NCI-H524 (cell line): ENCODE results near the gene SERP1.
"Not testable (repeated sequence)": the region's sequence is repeated elsewhere in the genome, so short reads cannot be mapped to it uniquely, and the experiment has no call there.

Source experiments
- DNase-seq, 2 experiments: peaks; one replicate each; lab custom pipeline; 2025; lab: John Stamatoyannopoulos, UW

SERP1 gene

DNA sequence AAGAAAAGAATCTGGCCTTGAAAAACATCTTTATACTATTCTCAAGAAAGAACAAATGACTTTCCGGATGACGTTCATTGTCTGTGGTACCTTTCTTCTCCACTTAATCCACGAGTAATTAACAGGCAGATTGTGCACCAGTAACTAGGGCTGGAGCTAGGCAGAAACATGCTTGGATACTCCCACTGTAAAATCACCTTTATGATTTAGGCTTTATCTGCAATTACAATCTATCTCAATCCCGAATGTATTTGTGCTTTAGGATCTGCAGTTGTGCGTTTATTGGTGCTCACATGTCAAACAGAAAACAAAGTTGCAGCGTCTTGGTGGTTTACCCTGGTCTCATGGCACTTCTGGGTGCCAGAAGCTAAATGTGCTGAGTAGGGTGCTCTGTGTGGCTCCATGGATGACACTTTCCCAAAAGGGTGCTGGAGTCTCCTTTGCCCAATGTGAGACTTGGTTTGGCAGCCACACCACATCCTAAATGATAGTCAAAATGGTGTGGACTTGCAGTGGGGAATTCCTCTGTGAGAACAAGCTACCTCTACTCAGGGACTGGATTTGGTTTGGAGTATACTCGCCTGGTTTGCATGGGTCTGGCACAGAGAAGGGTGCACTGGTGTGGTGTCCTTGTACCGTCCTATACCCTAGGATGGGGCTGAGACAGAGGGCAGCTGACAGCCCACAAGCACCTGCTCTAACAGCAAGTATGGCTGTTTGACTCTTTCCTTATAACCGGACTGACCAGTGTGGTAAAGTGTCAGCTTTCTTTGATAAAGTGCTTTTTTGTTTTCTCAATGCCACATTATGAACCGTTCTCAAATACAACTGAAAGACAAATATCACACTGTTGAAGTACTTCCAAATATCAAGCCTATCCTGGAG is 7.7 kb downstream of the SERP1 start:
- no peak for DNase-seq

DNA sequence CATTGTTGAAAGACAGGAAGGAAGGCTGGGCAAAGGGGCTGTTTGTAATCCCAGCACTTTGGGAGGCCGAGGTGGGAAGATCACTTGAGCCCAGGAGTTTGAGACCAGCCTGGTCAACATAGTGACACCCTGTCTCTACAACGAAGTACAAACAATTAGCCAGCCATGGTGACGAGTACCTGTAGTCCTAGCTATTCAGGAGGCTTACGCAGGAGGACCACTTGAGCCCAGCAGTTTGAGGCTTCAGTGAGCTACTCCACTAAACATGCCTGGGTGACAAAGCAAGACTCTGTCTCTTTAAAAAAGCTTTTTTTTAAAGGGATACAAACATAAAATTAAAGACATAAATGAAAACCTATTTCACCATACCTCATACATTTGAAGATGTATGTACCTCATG is 11.1 kb downstream of the SERP1 start:
- DNase-seq, result no peak

GRCh38 chr3:150531775-150532174 is 14.5 kb downstream of the SERP1 start:
- no peak for DNase-seq

GRCh38 chr3:150528354-150528797 is 17.9 kb downstream of the SERP1 start:
- peak in 1 of 2 experiments; percentile 20 for DNase-seq

DNA sequence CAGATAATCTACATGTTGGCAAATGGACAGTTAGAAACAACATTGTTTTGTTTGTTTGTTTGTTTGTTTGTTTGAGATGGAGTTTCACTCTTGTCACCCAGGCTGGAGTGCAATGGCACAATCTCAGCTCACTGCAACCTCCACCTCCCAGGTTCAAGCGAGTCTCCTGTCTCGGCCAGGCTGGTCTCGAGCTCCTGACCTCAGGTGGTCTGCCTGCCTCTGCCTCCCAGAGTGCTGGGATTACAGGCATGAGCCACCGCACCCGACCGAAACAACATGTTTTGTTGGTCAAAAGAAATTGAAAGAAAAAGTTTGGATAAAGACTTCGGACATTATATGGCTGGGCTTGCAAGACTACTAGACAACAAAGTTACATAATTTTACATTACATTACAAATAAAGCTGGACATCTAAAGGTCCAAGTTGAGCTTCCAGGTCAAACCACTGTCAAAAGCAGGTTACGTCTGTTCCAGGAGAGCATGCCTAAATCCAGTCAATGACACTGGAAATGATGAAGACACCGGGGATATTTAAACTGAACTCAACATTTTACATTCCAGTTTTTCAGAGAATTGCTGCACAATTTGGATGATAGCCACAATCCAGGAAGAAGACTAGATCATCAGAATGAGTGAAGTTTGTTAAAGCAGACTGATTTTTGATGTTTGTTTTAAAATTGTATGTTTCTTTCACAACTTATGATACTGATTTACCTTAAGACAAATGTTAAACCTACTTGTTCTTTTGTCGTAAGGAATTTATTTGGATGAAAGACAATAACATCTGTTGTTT is 18.6 kb downstream of the SERP1 start:
- no peak for DNase-seq

- no peak for DNase-seq
Measured at GRCh38 chr3:150523538-150523937, 22.8 kb downstream of the SERP1 start.

- DNase-seq, result peak; percentile 26 to 60
Measured at GRCh38 chr3:150521463-150521862, 24.8 kb downstream of the SERP1 start.

GRCh38 chr3:150520408-150520807 is 25.9 kb downstream of the SERP1 start:
- peak in 1 of 2 experiments; percentile 38 for DNase-seq

DNA sequence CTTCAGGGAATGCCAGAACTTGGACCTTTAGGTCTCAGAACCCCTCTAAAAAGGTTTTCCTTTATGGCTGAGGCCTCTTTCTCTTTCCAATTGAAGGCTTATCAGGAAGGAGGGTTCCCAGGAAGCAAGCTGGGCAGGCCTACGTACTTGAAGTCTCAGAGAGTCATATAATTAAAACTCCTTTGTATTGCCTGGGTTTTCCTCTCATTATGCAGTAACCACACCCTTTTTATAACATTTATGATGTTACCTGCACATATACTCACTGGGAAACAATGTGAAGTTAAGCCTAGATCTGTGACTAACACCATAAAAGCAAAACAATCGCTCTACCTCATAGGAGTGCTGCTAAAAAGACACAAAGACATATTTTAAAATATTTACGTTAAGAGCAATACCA is 27.3 kb downstream of the SERP1 start:
- no peak for DNase-seq

DNA sequence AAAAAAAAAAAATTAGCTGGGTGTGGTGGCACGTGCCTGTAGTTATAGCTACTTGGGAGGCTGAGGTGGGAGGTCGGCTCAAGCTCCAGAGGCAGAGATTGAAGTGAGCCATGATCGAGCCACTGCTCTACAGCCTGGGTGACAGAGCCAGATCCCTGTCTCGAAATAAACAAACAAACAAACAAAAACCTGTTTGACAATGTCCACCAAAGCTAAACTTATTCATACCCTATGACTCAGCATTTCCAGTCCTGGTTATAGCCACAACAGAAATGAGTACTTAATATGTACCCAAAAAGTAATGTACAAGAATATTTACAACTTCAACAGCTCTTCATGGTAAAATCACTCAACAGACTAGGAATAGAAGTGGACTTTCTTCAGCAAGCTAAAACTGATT is 31.1 kb downstream of the SERP1 start:
- no peak for DNase-seq

DNA sequence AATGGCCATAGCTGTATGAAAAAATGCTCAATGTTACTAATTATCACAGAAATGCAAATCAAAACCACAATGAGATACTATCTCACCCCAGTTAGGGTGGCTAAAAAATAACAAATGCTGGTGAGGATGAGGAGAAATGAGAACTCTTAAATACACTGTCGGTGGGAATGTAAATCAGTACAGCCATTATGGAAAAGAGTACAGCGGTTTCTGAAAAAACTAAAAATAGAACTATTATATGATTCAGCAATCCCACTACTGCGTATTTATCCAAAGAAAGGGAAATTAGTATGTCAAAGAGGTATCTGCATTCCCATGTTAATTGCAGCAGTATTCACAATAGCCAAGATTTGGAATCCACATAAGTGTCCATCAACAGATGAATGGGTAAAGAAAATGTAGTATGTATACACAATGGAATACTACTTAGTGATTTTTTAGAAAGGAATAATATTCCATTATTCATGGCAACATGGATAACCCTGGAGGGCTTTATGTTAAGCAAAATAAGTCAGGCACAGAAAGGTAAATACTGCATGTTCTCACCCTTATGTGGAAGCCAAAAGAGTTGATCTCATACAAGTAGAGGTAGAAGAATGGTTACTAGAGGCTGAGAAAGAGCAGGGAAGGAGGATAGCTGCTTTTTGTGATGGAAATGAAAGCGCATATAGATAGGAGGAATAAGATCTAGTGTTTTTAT is 35.0 kb downstream of the SERP1 start:
- DNase-seq, result no peak

DNA sequence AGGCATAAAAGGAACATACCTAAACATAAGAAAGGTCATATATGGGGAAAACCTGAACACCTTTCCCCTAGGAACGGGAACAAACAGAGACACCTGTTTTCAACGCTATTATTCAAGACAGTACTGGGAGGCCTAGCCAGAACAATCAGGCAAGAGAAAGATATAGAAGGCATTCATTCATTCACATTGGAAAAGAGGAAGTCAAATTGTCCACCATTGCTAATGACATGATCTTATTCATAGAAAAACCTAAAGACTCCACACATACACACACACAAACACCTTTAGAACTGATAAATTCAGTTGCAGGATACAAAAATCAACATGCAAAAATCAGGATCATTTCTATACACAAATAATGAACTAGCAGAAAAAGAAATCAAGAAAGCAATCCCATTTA is 36.5 kb downstream of the SERP1 start:
- no peak for DNase-seq

- no peak for DNase-seq
Measured at GRCh38 chr3:150508401-150508800, 37.9 kb downstream of the SERP1 start.

- DNase-seq, result no peak
Measured at GRCh38 chr3:150504483-150504882, 41.8 kb downstream of the SERP1 start.

- DNase-seq, result no peak
Measured at GRCh38 chr3:150503402-150504099, 42.7 kb downstream of the SERP1 start.

- not testable (repeated sequence) for DNase-seq
Measured at GRCh38 chr3:150500960-150501359, 45.3 kb downstream of the SERP1 start.

- no peak for DNase-seq
Measured at GRCh38 chr3:150497956-150498355, 48.3 kb downstream of the SERP1 start.

- peak; percentile 9 to 68 for DNase-seq
Measured at GRCh38 chr3:150495563-150496168, 50.6 kb downstream of the SERP1 start.

DNA sequence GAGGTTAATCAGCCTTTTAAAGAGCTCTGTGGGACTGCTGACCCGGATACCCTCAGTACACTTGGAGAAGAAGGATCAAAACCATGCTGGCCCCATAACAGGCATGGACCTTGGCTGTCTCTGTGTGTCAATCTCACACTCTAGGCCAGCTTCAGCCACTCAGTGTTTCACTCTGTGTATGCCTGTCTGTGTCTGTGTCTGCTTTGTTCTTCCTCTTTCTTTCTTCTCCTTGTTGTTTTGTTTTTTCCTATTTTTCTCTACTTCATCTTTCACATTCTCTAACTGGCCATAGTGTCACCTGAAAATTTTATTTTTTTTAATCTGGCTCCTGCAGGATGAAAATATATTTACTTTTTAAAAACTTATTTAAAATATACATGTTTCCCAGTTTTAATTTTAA is 51.1 kb downstream of the SERP1 start:
- no peak for DNase-seq

DNA sequence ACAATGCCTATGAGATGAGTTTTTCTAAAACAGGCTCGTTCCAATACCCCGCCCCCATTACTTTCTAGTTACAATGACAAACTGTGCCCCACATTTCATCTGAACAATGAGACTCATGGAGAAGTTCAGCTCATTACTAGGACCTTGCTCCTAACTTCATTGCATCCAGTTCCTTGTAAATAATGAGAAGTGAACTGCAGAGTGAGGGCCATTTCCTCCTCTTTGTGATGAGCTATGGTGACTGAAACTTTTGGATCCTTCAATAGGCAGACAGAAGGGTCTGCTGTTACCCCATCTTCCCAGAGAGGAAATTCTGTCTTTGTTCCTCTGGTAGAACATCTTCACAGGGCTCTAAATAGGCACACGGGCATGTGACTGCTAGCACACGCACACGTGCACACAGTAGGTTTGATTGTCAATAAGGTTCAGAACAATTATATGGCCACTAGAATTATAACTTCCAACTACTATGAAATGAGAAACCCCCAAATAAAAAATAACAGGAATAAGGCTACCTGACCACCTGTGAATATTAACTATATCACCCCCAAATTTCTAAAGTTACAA is 51.8 kb downstream of the SERP1 start:
- no peak for DNase-seq
